ENCODE results near the gene RNF149.

RNF149 gene

GRCh38 chr2:101293544-101293943 lies 15.0 kb downstream of the RNF149 start:
- DNase-seq: no peak

GRCh38 chr2:101291973-101292372 lies 16.5 kb downstream of the RNF149 start:
- DNase-seq: no peak

- no peak for DNase-seq
These were observed 17.8 kb downstream of the RNF149 start for GRCh38 chr2:101290711-101291110.

- no peak for DNase-seq
These were observed 21.2 kb downstream of the RNF149 start for GRCh38 chr2:101287303-101287702.

- DNase-seq: no peak
These were observed 21.8 kb downstream of the RNF149 start for GRCh38 chr2:101286684-101287083.

GRCh38 chr2:101282980-101283379 lies 25.5 kb downstream of the RNF149 start:
- DNase-seq: no peak

GRCh38 chr2:101281482-101281881 lies 27.0 kb downstream of the RNF149 start:
- DNase-seq: no peak

GRCh38 chr2:101278925-101279324 lies 29.6 kb downstream of the RNF149 start:
- no peak for DNase-seq

- DNase-seq: no peak
These were observed 31.4 kb downstream of the RNF149 start for GRCh38 chr2:101277111-101277510.

- no peak for DNase-seq
These were observed 34.4 kb downstream of the RNF149 start for GRCh38 chr2:101274142-101274541.

GRCh38 chr2:101273056-101273455 lies 35.4 kb downstream of the RNF149 start:
- DNase-seq: no peak

- DNase-seq: no peak
These were observed 36.3 kb downstream of the RNF149 start for GRCh38 chr2:101272045-101272784.

GRCh38 chr2:101270700-101271259 lies 37.7 kb downstream of the RNF149 start:
- no peak for DNase-seq

GRCh38 chr2:101267671-101268656 lies 40.5 kb downstream of the RNF149 start:
- no peak for DNase-seq

- no peak for DNase-seq
These were observed 42.5 kb downstream of the RNF149 start for GRCh38 chr2:101265893-101266499.

- no peak for DNase-seq
These were observed 44.1 kb downstream of the RNF149 start for GRCh38 chr2:101264360-101264939.

- DNase-seq: no peak
These were observed 45.1 kb downstream of the RNF149 start for GRCh38 chr2:101263377-101263800.

- DNase-seq: no peak
These were observed 46.4 kb downstream of the RNF149 start for GRCh38 chr2:101262142-101262541.

GRCh38 chr2:101258804-101259203 lies 49.7 kb downstream of the RNF149 start:
- no peak for DNase-seq

GRCh38 chr2:101256316-101256715 lies 52.2 kb downstream of the RNF149 start:
- no peak for DNase-seq

- no peak for DNase-seq
These were observed 53.0 kb downstream of the RNF149 start for GRCh38 chr2:101255501-101255900.

GRCh38 chr2:101253703-101254450 lies 54.6 kb downstream of the RNF149 start:
- no peak for DNase-seq
